ENCODE data around the gene FGG. TPM values are rescaled to one million over a fixed set of nuclear protein-coding genes. Genes with fewer than 3 reads are reported as not detected.
A peak's percentile ranks its signal among the peaks of the same experiment; 100 is the strongest.

The FGG gene
- total RNA-seq, 1 experiment from 2014 or later = not detected

GRCh38 chr4:154566639-154567204 lies 45.7 kb downstream of the FGG start:
- in situ Hi-C loops (cut with HindIII; ENCODE audit: low pct_unique_long_range_greater_than_20kb, low sequenced_read_pairs) = no loop called here

GRCh38 chr4:154565704-154566103 lies 46.8 kb downstream of the FGG start:
- in situ Hi-C loops (cut with HindIII; ENCODE audit: low pct_unique_long_range_greater_than_20kb, low sequenced_read_pairs) = no loop called here
- no peak for DNase-seq (ENCODE audit: low read depth)

More at GRCh38 chr4:154566639-154567204, 45.7 kb downstream of the FGG start:
- peak; percentile 57 for DNase-seq (ENCODE audit: low read depth)

- in situ Hi-C loops (cut with HindIII; ENCODE audit: low pct_unique_long_range_greater_than_20kb, low sequenced_read_pairs) = no loop called here
- DNase-seq (ENCODE audit: low read depth) = no peak
Observed at GRCh38 chr4:154564311-154564710, 48.1 kb downstream of the FGG start.

GRCh38 chr4:154562697-154563254 lies 49.7 kb downstream of the FGG start, which contains the start of gene FGB:
Gene FGB (plus strand): TSS chr4:154563011. CDS start chr4:154563019, 8 bp downstream.
- DNase-seq (ENCODE audit: low read depth) = no peak
- in situ Hi-C loops (cut with HindIII; ENCODE audit: low pct_unique_long_range_greater_than_20kb, low sequenced_read_pairs) = no loop called here

- in situ Hi-C loops (cut with HindIII; ENCODE audit: low pct_unique_long_range_greater_than_20kb, low sequenced_read_pairs) = no loop called here
- peak; percentile 45 for DNase-seq (ENCODE audit: low read depth)
Observed at GRCh38 chr4:154560824-154561231, 51.6 kb downstream of the FGG start.

- no peak for DNase-seq (ENCODE audit: low read depth)
- in situ Hi-C loops (cut with HindIII; ENCODE audit: low pct_unique_long_range_greater_than_20kb, low sequenced_read_pairs) = no loop called here
Observed at GRCh38 chr4:154560419-154560801, 52.0 kb downstream of the FGG start.

- in situ Hi-C loops (cut with HindIII; ENCODE audit: low pct_unique_long_range_greater_than_20kb, low sequenced_read_pairs) = no loop called here
- peak; percentile 47 for DNase-seq (ENCODE audit: low read depth)
Observed at GRCh38 chr4:154559494-154560418, 52.7 kb downstream of the FGG start.

GRCh38 chr4:154559141-154559493 lies 53.3 kb downstream of the FGG start:
- no peak for DNase-seq (ENCODE audit: low read depth)
- in situ Hi-C loops (cut with HindIII; ENCODE audit: low pct_unique_long_range_greater_than_20kb, low sequenced_read_pairs) = no loop called here

Other genes starting within 250 kb of the FGG start
- gene DCHS2, start 120.9 kb downstream of the FGG start, total RNA-seq (2014; rRNA removed; shearing (Covaris generic); ENCODE audit: low replicate concordance) = 0.34 and 3.0 TPM in 2 replicates
- gene PLRG1, start 62.3 kb downstream of the FGG start, total RNA-seq (2014; rRNA removed; shearing (Covaris generic); ENCODE audit: low replicate concordance) = 62.1 and 105 TPM in 2 replicates
- gene FGB, start 49.6 kb downstream of the FGG start, total RNA-seq (2014; rRNA removed; shearing (Covaris generic); ENCODE audit: low replicate concordance) = 0.37 TPM in 1 of 2 replicates, not detected in the other
- gene FGA, start 21.9 kb downstream of the FGG start, total RNA-seq (2014; rRNA removed; shearing (Covaris generic); ENCODE audit: low replicate concordance) = not detected in 2 replicates
- 0.17 TPM in 2 replicates for gene LRAT, start 131.3 kb upstream of the FGG start, total RNA-seq (2014; rRNA removed; shearing (Covaris generic); ENCODE audit: low replicate concordance)
- 3.5 TPM in 1 of 2 replicates, not detected in the other for gene RBM46, start 168.6 kb upstream of the FGG start, total RNA-seq (2014; rRNA removed; shearing (Covaris generic); ENCODE audit: low replicate concordance)

Data from Caki2 (cell line).